Thoracic aorta (tissue), 2 donors: ENCODE data around the gene IP6K1. TPM values are rescaled to one million over a fixed set of nuclear protein-coding genes. Genes with fewer than 3 reads are reported as not detected.
A peak's percentile ranks its signal among the peaks of the same experiment; 100 is the strongest.

Experiments
- ATAC-seq: fragments of 150-250 bp; one replicate; pipeline ENCODE4 v1.8.0; 2017; ENCODE audit warnings: low read depth; ENCODE audit not compliant: insufficient number of reproducible peaks, low FRiP score
- DNase-seq: peaks from one replicate; pipeline ENCODE4 v3.0.0-alpha.2; 2020; ENCODE audit warnings: low spot score
- H3K27ac ChIP-seq, 2 donors: fragments of 200-600 bp; sonication (generic); 1 replicate in 1 of 2; 2 replicates in 1 of 2; pipeline ENCODE4 v1.5.1; 2016; ENCODE audit warnings: mild to moderate bottlenecking in 2 of 2, moderate library complexity in 2 of 2
- H3K27me3 ChIP-seq: fragments of 200-600 bp; sonication (generic); replicated peaks from 2 replicates; pipeline ENCODE4 v1.6.0; 2016; ENCODE audit warnings: mild to moderate bottlenecking; ENCODE audit not compliant: insufficient read depth
- H3K36me3 ChIP-seq: fragments of 200-600 bp; sonication (generic); one replicate; pipeline ENCODE4 v1.5.1; 2016
- H3K4me1 ChIP-seq, 2 donors: fragments of 200-600 bp; sonication (generic); 1 replicate in 1 of 2; 2 replicates in 1 of 2; pipeline versions ENCODE4 v1.5.1 to v1.6.0; 2016; ENCODE audit warnings: low read depth in 2 of 2, mild to moderate bottlenecking in 1 of 2; ENCODE audit not compliant: control insufficient read depth in 1 of 2
- H3K4me3 ChIP-seq: fragments of 200-600 bp; sonication (generic); 2 replicates; pipeline ENCODE4 v1.5.1; 2016; ENCODE audit warnings: mild to moderate bottlenecking
- H3K9me3 ChIP-seq: fragments of 200-600 bp; sonication (generic); 2 replicates; pipeline ENCODE4 v1.5.1; 2016
- CTCF ChIP-seq: fragments of 200-600 bp; sonication (generic); IDR thresholded peaks from one replicate; pipeline ENCODE4 v1.5.1; 2019; ENCODE audit warnings: antibody characterized with exemption
- total RNA-seq, 2 donors: library from RNA; depleted of rRNA; stranded (reverse); fragments of >200 nt; gene quantifications; one replicate each; pipeline versions ENCODE4 v1.1.0 to v1.2.3, GENCODE V29; 2016

IP6K1 gene
- total RNA-seq, 2 donors from 2014 or later = 56.6 to 69.0 TPM

- Histone ChIP-seq H3K9me3 (no peaks in the 10 kb centered on the region), H3K27me3 (no peaks in the 10 kb centered on the region), H3K36me3 (no peaks in the 10 kb centered on the region), H3K4me1 (no peaks in the 10 kb centered on the region), H3K4me3 (no peak overlapping the region), H3K27ac (no peak overlapping the region)
- no peak for ATAC-seq
- TF ChIP-seq CTCF = no peak
- DNase-seq = no peak
Observed at GRCh38 chr3:49792371-49793150, 6.2 kb upstream of the IP6K1 start.

GRCh38 chr3:49791571-49791970, 5.2 kb upstream of the IP6K1 start:
- Histone ChIP-seq H3K36me3 (no peaks in the 10 kb centered on the region), H3K27ac (no peak overlapping the region), H3K4me1 (peaks cover 5 to 8% of the 10 kb centered on the region in 2 donors), H3K9me3 (no peaks in the 10 kb centered on the region), H3K4me3 (no peak overlapping the region), H3K27me3 (no peaks in the 10 kb centered on the region)
- no peak for TF ChIP-seq CTCF
- no peak for DNase-seq
- no peak for ATAC-seq

GRCh38 chr3:49790626-49791411, 4.5 kb upstream of the IP6K1 start:
- no peaks in the 10 kb centered on the region for H3K9me3 ChIP-seq
- no peak for TF ChIP-seq CTCF
- no peak for DNase-seq
- no peaks in the 10 kb centered on the region for H3K27me3 ChIP-seq
- H3K4me1 ChIP-seq = peaks cover 5 to 8% of the 10 kb centered on the region in 2 donors
- no peak for ATAC-seq
- no peak overlapping the region for H3K4me3 ChIP-seq
- no peaks in the 10 kb centered on the region for H3K36me3 ChIP-seq
- no peak overlapping the region for H3K27ac ChIP-seq

- Histone ChIP-seq H3K4me3 (no peak overlapping the region), H3K36me3 (no peaks in the 10 kb centered on the region), H3K9me3 (no peaks in the 10 kb centered on the region), H3K4me1 (peaks cover 20 to 23% of the 10 kb centered on the region in 2 donors), H3K27ac (no peak overlapping the region), H3K27me3 (no peaks in the 10 kb centered on the region)
- no peak for TF ChIP-seq CTCF
- DNase-seq (no peak), ATAC-seq (no peak)
Observed at GRCh38 chr3:49788056-49788455, 1.7 kb upstream of the IP6K1 start.

- H3K4me3 ChIP-seq = no peak overlapping the region
- H3K9me3 ChIP-seq = no peaks in the 10 kb centered on the region
- TF ChIP-seq CTCF = no peak
- H3K36me3 ChIP-seq = no peaks in the 10 kb centered on the region
- H3K27me3 ChIP-seq = no peaks in the 10 kb centered on the region
- H3K4me1 ChIP-seq = peaks cover 20 to 28% of the 10 kb centered on the region in 2 donors
- no peak for DNase-seq
- ATAC-seq = no peak
- H3K27ac ChIP-seq = peak overlapping the region; percentile 86 to 88
Observed at GRCh38 chr3:49787536-49787935, 1.2 kb upstream of the IP6K1 start.
